ENCODE results near the gene GALNT18.

DNA sequence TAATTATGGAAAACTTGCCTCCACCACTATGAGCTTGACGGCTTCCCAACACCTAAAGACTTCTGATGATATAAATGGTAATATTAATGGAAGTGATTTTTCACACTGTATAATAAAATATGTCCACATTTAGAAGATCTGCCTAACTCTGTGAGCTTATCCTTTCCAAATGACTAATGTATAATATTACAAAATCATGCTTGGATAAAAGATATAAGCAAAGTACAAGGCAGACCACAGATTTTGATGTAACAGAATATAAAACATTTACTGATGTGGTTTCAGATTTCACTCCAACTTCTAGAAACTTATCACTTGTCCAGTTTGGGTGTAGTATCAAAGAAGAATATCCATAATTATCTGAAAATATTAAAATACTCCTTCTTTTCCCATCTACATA, 36.9 kb downstream of the GALNT18 start:
- TF ChIP-seq, protein P1, sequence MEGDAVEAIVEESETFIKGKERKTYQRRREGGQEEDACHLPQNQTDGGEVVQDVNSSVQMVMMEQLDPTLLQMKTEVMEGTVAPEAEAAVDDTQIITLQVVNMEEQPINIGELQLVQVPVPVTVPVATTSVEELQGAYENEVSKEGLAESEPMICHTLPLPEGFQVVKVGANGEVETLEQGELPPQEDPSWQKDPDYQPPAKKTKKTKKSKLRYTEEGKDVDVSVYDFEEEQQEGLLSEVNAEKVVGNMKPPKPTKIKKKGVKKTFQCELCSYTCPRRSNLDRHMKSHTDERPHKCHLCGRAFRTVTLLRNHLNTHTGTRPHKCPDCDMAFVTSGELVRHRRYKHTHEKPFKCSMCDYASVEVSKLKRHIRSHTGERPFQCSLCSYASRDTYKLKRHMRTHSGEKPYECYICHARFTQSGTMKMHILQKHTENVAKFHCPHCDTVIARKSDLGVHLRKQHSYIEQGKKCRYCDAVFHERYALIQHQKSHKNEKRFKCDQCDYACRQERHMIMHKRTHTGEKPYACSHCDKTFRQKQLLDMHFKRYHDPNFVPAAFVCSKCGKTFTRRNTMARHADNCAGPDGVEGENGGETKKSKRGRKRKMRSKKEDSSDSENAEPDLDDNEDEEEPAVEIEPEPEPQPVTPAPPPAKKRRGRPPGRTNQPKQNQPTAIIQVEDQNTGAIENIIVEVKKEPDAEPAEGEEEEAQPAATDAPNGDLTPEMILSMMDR (IDR thresholded peaks at IDR 0.05; ENCODE audit: insufficient read depth, low read length): no peak
- TF ChIP-seq, protein P2, sequence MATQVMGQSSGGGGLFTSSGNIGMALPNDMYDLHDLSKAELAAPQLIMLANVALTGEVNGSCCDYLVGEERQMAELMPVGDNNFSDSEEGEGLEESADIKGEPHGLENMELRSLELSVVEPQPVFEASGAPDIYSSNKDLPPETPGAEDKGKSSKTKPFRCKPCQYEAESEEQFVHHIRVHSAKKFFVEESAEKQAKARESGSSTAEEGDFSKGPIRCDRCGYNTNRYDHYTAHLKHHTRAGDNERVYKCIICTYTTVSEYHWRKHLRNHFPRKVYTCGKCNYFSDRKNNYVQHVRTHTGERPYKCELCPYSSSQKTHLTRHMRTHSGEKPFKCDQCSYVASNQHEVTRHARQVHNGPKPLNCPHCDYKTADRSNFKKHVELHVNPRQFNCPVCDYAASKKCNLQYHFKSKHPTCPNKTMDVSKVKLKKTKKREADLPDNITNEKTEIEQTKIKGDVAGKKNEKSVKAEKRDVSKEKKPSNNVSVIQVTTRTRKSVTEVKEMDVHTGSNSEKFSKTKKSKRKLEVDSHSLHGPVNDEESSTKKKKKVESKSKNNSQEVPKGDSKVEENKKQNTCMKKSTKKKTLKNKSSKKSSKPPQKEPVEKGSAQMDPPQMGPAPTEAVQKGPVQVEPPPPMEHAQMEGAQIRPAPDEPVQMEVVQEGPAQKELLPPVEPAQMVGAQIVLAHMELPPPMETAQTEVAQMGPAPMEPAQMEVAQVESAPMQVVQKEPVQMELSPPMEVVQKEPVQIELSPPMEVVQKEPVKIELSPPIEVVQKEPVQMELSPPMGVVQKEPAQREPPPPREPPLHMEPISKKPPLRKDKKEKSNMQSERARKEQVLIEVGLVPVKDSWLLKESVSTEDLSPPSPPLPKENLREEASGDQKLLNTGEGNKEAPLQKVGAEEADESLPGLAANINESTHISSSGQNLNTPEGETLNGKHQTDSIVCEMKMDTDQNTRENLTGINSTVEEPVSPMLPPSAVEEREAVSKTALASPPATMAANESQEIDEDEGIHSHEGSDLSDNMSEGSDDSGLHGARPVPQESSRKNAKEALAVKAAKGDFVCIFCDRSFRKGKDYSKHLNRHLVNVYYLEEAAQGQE (IDR thresholded peaks at IDR 0.05; ENCODE audit: insufficient replicate concordance, low read depth): no peak
- TF ChIP-seq POLR2AphosphoS5 (IDR thresholded peaks at IDR 0.05; ENCODE audit: low read depth) (no peak), SPI1 (IDR thresholded peaks at IDR 0.05; ENCODE audit: borderline replicate concordance, low read depth) (no peak)
